ENCODE data around the gene ZNF70.

The ZNF70 gene

DNA sequence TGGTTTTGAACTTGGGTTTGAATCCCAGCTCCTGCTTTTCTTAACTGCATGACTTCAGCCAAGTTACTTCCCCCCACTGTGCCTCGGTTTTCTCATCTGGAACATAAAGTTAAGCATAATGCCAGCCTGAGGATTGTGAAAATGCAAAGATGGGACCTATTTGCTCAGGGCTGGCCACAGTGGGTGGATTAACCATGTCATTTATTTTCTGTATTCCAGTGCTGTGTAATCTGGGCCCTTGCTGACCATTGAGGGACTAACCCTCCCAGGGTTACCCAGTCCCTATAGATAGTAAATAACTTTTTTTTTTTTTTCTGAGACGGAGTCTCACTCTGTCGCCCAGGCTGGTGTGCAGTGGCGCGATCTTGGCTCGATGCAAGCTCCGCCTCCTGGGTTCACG is 4.8 kb upstream of the ZNF70 start:
- H3K36me3 Mint-ChIP-seq (ENCODE audit: low read depth): no peaks in the 10 kb centered on the region
- TF ChIP-seq, protein P1, sequence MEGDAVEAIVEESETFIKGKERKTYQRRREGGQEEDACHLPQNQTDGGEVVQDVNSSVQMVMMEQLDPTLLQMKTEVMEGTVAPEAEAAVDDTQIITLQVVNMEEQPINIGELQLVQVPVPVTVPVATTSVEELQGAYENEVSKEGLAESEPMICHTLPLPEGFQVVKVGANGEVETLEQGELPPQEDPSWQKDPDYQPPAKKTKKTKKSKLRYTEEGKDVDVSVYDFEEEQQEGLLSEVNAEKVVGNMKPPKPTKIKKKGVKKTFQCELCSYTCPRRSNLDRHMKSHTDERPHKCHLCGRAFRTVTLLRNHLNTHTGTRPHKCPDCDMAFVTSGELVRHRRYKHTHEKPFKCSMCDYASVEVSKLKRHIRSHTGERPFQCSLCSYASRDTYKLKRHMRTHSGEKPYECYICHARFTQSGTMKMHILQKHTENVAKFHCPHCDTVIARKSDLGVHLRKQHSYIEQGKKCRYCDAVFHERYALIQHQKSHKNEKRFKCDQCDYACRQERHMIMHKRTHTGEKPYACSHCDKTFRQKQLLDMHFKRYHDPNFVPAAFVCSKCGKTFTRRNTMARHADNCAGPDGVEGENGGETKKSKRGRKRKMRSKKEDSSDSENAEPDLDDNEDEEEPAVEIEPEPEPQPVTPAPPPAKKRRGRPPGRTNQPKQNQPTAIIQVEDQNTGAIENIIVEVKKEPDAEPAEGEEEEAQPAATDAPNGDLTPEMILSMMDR (IDR thresholded peaks at IDR 0.05): no peak
- peaks cover 34% of the 10 kb centered on the region for H3K4me1 Mint-ChIP-seq
- no peaks in the 10 kb centered on the region for H3K9me3 Mint-ChIP-seq
- no peak overlapping the region for H3K27ac Mint-ChIP-seq
- H3K27me3 Mint-ChIP-seq (ENCODE audit: low read depth, poor library complexity): peaks cover 13% of the 10 kb centered on the region
- no peak overlapping the region for H3K4me3 Mint-ChIP-seq
- DNase-seq: no peak

GRCh38 chr22:23754980-23755636 is 4.2 kb upstream of the ZNF70 start:
- DNase-seq: no peak
- H3K4me3 Mint-ChIP-seq: no peak overlapping the region
- no peaks in the 10 kb centered on the region for H3K36me3 Mint-ChIP-seq (ENCODE audit: low read depth)
- H3K27me3 Mint-ChIP-seq (ENCODE audit: low read depth, poor library complexity): peaks cover 13% of the 10 kb centered on the region
- no peak overlapping the region for H3K27ac Mint-ChIP-seq
- TF ChIP-seq, protein P1 (IDR thresholded peaks at IDR 0.05): no peak
- no peaks in the 10 kb centered on the region for H3K9me3 Mint-ChIP-seq
- H3K4me1 Mint-ChIP-seq: peaks cover 34% of the 10 kb centered on the region

- Mint-ChIP-seq H3K27ac (no peak within 1 kb of the TSS), H3K4me1 (peaks cover 41% of the 10 kb centered on the region), H3K36me3 (ENCODE audit: low read depth) (peaks cover 6% of the 10 kb centered on the region), H3K4me3 (no peak within 1 kb of the TSS), H3K27me3 (ENCODE audit: low read depth, poor library complexity) (peaks cover 13% of the 10 kb centered on the region), H3K9me3 (no peaks in the 10 kb centered on the region)
- no peak for DNase-seq
- TF ChIP-seq, protein P1 (IDR thresholded peaks at IDR 0.05): no peak
Observed at GRCh38 chr22:23754220-23754919, 3.5 kb upstream of the ZNF70 start, which contains the start of gene VPREB3. VPREB3 (minus strand) TSS chr22:23754425; CDS start chr22:23754363, 62 bp downstream.

DNA sequence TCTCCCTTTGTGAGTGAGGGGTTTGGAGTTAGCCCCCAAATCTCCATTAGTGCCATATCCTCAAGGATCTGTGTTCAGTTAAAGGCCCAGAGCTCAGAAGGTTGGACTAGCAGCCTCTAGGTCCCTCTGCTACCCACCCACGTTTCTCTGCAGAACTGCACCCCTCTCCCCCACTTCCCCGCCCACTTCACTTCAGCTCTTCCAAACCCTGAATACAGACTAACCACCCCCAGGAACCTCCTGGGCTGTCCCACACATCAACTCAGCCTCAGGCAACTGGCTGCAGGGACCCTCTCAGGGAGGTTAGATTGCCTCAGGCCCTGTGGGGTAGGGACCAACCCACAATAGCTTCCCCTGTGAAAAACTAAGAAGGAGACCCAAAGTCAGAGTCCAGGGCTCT is 2.5 kb upstream of the ZNF70 start:
- Mint-ChIP-seq H3K27me3 (ENCODE audit: low read depth, poor library complexity) (peaks cover 10% of the 10 kb centered on the region), H3K4me1 (peaks cover 41% of the 10 kb centered on the region), H3K4me3 (no peak overlapping the region), H3K9me3 (no peaks in the 10 kb centered on the region), H3K27ac (no peak overlapping the region), H3K36me3 (ENCODE audit: low read depth) (peaks cover 6% of the 10 kb centered on the region)
- TF ChIP-seq, protein P1 (IDR thresholded peaks at IDR 0.05): no peak
- no peak for DNase-seq

DNA sequence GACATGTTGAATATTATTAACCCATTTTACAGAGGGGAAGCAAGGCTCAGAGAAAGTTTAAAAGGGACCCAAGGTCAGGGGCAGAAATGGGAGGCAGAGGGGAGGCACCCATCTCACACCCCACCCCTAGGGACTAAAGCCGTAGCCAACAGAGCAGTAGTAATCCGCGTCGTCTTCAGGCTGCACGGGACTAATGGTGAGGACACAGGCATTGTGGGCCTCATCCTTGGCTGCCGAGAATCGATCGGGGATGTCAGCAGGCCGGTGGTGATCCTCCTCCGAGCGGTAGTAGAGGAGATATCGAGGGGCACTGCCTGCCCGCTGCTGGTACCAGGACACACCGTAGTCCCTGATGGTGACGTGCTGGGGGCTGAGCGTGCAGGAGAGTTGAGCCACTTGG is 1.8 kb upstream of the ZNF70 start:
- H3K27me3 Mint-ChIP-seq (ENCODE audit: low read depth, poor library complexity): peaks cover 10% of the 10 kb centered on the region

More for the DNA sequence above, 1.8 kb upstream of the ZNF70 start:
- peaks cover 6% of the 10 kb centered on the region for H3K36me3 Mint-ChIP-seq (ENCODE audit: low read depth)
- no peak for DNase-seq
- H3K27ac Mint-ChIP-seq: no peak overlapping the region
- H3K4me1 Mint-ChIP-seq: peaks cover 41% of the 10 kb centered on the region
- TF ChIP-seq, protein P1 (IDR thresholded peaks at IDR 0.05): no peak
- no peaks in the 10 kb centered on the region for H3K9me3 Mint-ChIP-seq
- H3K4me3 Mint-ChIP-seq: peak overlapping the region; percentile 81
